Activated CD4-positive, alpha-beta T cell treated with anti-CD3 and anti-CD28 coated beads, Interleukin-2, Interleukin-6, amounts not matched to agents 100 ng/mL and 50 ng/mL, durations not matched to agents 16 hours and 8 hours (primary cell): ENCODE measurements around the gene UBE2L5.

ENCODE experiments used
- DNase-seq: peaks from one replicate; pipeline ENCODE4 v3.0.0-alpha.2; 2020

The UBE2L5 gene

DNA sequence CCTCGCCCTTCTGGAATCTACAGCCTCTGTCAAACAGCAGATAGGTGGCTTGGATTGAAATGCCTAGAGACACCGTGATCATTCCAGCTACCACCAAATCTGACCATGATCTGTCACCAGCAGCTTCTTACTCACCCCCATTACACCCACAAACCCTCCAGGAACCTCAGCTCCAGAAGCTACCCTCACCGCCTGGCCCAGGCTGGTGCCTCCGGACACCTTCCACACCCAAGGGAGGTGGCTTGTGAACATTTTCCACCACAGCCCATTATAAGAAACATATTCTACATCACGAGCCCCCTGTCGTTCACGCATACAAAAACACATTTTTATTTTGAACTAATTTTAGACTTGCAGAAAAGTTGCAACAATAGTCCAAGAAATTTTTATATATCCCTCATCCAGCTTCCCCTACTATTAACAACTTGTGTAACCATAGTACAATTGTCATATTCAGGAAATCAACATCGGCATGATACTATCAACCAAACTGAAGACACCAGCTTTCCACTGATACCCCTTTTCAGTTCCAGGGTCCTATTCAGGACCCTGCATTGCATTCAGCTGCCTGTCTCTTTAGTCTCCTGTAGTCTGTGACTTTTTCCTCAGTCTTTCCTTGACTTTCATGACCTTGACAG, 15.4 kb upstream of the UBE2L5 start:
- no peak for DNase-seq

- DNase-seq = peak; percentile 96
These were observed 13.8 kb upstream of the UBE2L5 start for GRCh38 chr13:30408319-30409101.

- no peak for DNase-seq
These were observed 12.2 kb upstream of the UBE2L5 start for GRCh38 chr13:30409886-30410704.

DNA sequence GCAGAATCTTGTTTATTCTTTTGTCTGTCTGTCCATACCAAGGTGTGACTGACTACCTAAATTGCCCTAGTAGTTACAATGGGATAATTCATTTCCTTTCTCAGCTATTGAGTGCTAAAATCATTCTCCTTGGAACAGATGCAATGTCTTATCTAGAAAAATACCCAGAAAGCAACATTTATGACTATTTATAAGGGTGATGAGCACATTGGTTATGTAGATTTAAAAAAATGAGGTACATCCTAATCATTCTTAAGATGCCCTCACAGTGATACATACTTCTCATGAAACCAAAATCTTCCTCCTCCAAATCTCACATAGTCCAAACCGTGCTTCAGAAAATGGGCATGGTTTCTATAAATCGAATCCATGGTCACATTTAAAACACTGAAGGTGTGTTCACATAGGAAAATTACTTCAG, 11.6 kb upstream of the UBE2L5 start:
- DNase-seq = no peak

- DNase-seq = no peak
These were observed 9.9 kb upstream of the UBE2L5 start for GRCh38 chr13:30412346-30412745.

DNA sequence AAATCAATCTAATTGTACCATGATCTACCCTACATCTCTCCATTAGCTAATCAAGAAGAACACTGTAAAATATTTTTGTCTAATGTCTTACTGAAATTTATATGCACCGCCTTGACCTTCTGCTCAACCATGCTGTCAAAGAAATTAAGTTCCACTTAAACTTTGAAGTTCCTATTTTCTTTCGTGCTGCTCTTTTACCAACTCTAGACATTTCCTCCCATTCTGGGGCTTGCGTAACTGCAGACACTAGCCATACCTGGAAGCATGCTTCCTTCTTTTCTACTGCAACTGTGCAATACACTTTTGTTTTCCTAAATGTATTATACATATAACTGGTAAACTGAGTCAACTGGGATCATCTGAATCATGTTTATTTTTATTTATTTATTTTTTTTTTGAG, 8.5 kb upstream of the UBE2L5 start:
- no peak for DNase-seq

DNA sequence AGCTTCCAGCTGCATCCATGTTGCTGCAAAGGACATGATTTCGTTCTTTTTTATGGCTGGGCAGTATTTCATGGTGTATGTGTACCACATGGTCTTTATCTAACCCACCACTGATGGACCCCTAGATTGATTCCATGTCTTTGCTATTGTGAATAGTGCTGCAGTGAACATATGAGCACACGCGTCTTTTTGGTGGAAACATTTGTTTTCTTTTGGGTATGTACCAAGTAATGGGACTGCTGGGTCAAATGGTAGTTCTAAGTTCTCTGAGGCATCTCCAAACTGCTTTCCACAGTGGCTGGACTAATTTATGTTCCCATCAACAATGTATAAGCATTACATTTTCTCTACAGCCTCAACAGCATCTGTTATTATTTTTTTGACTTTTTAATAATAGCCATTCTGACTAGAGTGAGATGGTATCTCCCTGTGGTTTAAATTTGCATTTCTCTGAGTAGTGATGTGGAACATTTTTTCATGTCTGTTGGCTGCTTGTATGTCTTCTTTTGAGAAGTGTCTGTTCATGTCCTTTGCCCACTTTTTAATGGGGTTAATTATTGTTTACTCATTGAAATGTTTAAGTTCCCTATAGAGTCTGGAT, 6.8 kb upstream of the UBE2L5 start:
- no peak for DNase-seq

- no peak for DNase-seq
These were observed 5.8 kb upstream of the UBE2L5 start for GRCh38 chr13:30416471-30416870.

DNA sequence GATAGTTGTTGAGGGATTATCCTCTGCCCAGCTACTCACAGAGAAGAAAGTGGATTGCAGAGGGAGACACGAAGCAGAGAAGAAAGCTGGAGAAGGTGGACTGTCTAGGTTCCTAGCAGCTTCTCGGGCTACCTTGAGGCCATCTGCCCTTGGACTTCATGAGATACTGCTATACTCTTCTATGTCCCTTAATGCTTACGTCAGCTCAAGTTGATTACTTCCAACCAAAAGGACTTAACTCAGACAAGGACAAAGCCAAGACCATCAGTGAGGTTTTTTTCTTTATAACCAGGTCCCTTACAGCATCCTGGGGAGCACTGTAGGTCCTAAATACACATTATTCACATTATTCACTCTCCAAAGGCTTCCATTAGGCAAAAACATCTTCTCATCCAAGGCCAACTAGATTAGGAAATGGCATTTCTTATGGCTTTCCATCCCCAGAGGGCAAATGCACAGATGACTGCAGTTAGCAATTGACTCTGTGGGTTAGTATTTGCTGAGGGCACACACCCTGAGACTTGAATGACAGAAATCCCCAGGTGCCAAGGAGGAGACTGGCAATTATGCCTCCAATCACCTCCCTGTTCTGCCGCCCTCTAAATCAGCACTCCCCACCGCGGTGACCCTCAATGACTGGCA, 4.1 kb upstream of the UBE2L5 start:
- no peak for DNase-seq

- no peak for DNase-seq
These were observed 3.4 kb upstream of the UBE2L5 start for GRCh38 chr13:30418717-30419459.

GRCh38 chr13:30421093-30422053, 920 bp upstream of the UBE2L5 start:
- DNase-seq = peak; percentile 52

GRCh38 chr13:30423891-30424290, 1.6 kb downstream of the UBE2L5 start:
- no peak for DNase-seq

DNA sequence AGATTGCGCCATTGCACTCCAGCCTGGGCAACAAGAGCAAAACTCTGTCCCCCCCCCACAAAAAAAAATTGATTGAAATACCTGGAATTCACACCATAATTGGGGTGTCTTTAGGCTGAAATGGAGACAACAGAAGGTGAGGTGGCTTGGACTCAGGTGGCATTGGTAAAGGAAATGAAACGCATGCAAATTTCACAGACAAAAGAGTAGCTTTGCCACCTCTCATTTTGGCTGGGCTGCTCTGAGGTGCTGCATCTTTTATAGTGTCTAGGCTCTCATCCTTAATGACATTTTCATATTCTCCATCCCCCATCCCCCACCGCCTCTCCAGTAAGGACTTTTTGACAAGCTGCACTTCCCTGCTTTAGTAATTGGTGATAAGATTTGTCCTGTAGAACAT, 6.9 kb downstream of the UBE2L5 start:
- DNase-seq = no peak

GRCh38 chr13:30429721-30430694, 7.7 kb downstream of the UBE2L5 start:
- peak; percentile 71 for DNase-seq

DNA sequence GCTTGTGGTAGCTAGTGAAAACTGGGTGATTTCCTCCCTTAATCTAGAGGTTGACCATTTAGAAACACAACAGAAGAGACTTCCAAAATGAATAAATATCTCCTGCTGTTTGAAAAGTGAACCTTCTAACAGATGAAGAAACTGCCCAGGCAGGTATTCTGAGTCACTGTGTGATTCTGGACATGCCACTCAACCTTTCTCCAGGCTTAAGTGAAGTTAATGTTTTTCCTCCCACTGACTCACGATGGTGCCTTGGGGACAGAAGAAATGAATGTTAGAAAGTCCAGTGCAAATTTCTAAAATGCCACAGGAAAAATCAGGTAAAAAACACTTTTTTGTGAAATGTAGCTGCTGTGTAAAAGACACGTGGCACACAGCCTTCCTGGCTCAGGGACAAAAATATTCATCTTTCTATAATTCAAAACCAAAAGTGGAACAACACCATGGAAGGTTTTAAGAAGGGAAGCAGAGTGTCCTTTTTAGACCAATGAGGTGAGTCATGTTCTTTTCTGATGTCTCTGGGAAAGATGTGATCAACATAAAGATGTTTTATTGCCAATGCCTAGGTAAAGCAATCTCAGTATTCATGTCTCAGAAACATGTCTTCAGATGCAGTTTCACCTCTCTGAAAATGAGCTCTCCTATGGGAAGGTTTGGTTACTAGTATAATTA, 9.1 kb downstream of the UBE2L5 start:
- DNase-seq = no peak

GRCh38 chr13:30435911-30436451, 13.7 kb downstream of the UBE2L5 start:
- DNase-seq = no peak

DNA sequence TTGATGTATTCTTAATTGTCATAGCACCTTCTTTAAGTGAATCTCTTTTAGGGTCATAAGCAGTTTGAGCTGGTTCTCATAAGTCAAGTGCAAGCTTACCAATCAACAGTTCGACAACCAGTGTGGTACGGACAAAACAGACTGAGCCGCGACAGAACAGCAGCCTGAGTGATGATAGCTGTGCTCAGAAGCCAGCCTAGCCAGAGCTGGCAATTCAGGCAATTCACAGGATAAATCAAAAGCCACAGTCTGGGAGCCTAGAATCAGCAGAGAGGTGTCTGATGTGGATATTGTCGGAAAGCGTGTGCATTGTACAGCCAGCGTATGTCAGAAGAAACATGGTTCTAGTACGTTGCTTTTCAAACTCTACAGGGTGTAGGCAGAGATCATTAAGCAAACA, 14.9 kb downstream of the UBE2L5 start:
- DNase-seq = no peak

- DNase-seq = no peak
These were observed 16.0 kb downstream of the UBE2L5 start for GRCh38 chr13:30438286-30438685.
